SU-DHL-6 (cell line): ENCODE data around the gene RAB36.

Source experiments
- H2AFZ ChIP-seq: fragments of 200-600 bp; sonication (generic); 2 replicates; pipeline ENCODE4 v1.6.1; 2014; ENCODE audit warnings: low read depth, mild to moderate bottlenecking, moderate library complexity, mixed read lengths, antibody characterized with exemption, low read length; ENCODE audit not compliant: severe bottlenecking
- H3F3A ChIP-seq: fragments of 200-600 bp; shearing (Covaris generic); 2 replicates; pipeline ENCODE4 v1.6.0; 2016; ENCODE audit warnings: antibody characterized with exemption, mild to moderate bottlenecking; ENCODE audit not compliant: insufficient read depth
- H3K27ac ChIP-seq: fragments of 200-600 bp; sonication (generic); 2 replicates; pipeline ENCODE4 v1.5.1; 2016; ENCODE audit warnings: low read depth, mild to moderate bottlenecking, low read length, moderate library complexity, mixed read lengths
- H3K27me3 ChIP-seq: fragments of 200-600 bp; sonication (generic), shearing (Covaris generic); 2 replicates; pipeline ENCODE4 v1.6.0; 2014; ENCODE audit warnings: mild to moderate bottlenecking, low read length
- H3K36me3 ChIP-seq: fragments of 200-600 bp; sonication (generic); 2 replicates; pipeline ENCODE4 v1.6.1; 2014; ENCODE audit warnings: mild to moderate bottlenecking, low read length, mixed read lengths
- H3K4me2 ChIP-seq: fragments of 300-600, 200-600 bp; shearing (Covaris generic), sonication (generic); 2 replicates; pipeline ENCODE4 v1.6.0; 2014; ENCODE audit warnings: low read length, low read depth, mild to moderate bottlenecking; ENCODE audit not compliant: poor library complexity, severe bottlenecking
- H3K4me3 ChIP-seq: fragments of 200-600 bp; sonication (generic); 2 replicates; pipeline ENCODE4 v1.5.1; 2014; ENCODE audit warnings: antibody characterized with exemption, low read length, mild to moderate bottlenecking, mixed read lengths; ENCODE audit not compliant: insufficient read depth, poor library complexity, severe bottlenecking
- H3K79me2 ChIP-seq: fragments of 200-600 bp; sonication (generic); 2 replicates; pipeline ENCODE4 v1.6.1; 2014; ENCODE audit warnings: mild to moderate bottlenecking, low read length, moderate library complexity; ENCODE audit not compliant: insufficient read depth
- H3K9ac ChIP-seq: fragments of 200-600 bp; sonication (generic); 2 replicates; pipeline ENCODE4 v1.7.0; 2014; ENCODE audit warnings: mild to moderate bottlenecking, low read length
- H3K9me2 ChIP-seq: fragments of 200-600 bp; sonication (generic); replicated peaks from 2 replicates; pipeline ENCODE4 v1.6.1; 2014; ENCODE audit warnings: low read length; ENCODE audit not compliant: insufficient read depth
- H3K9me3 ChIP-seq: fragments of 200-600 bp; sonication (generic); 2 replicates; pipeline ENCODE4 v1.6.1; 2014; ENCODE audit warnings: low read length, mixed read lengths; ENCODE audit not compliant: insufficient read depth
- H4K20me1 ChIP-seq: fragments of 200-600 bp; sonication (generic); 2 replicates; pipeline ENCODE4 v1.6.1; 2014; ENCODE audit warnings: low read depth, mild to moderate bottlenecking, antibody characterized with exemption, low read length, moderate library complexity, mixed read lengths
- CTCF ChIP-seq: fragments of 200-600 bp; sonication (generic); IDR thresholded peaks from one replicate; pipeline ENCODE4 v1.5.1; 2017; ENCODE audit warnings: antibody characterized with exemption, mild to moderate bottlenecking, low read length, moderate library complexity; ENCODE audit not compliant: insufficient read depth, poor library complexity, severe bottlenecking
- EZH2phosphoT487 ChIP-seq: fragments of 200-600 bp; sonication (generic), shearing (Covaris generic); conservative IDR thresholded peaks from 2 replicates; pipeline ENCODE4 v1.6.1; 2018; ENCODE audit warnings: mild to moderate bottlenecking, antibody characterized with exemption, low read length, moderate library complexity, mixed read lengths

RAB36 gene

GRCh38 chr22:23166042-23166831 is 21.0 kb downstream of the RAB36 start:
- Histone ChIP-seq H3K79me2 (no peaks in the 10 kb centered on the region), H3K9me2 (no peaks in the 10 kb centered on the region), H3K27me3 (no peaks in the 10 kb centered on the region; the same call in 1 of the 2 replicates), H3K36me3 (no peaks in the 10 kb centered on the region), H3K4me3 (no peak overlapping the region), H3K9me3 (no peaks in the 10 kb centered on the region), H3F3A (no peaks in the 10 kb centered on the region), H4K20me1 (no peaks in the 10 kb centered on the region), H3K27ac (no peak overlapping the region), H3K4me2 (no peak overlapping the region), H3K9ac (no peak overlapping the region), H2AFZ (no peak overlapping the region)
- TF ChIP-seq CTCF (no peak), EZH2phosphoT487 (no peak)

- Histone ChIP-seq H3K9ac (no peak overlapping the region), H3K27me3 (no peaks in the 10 kb centered on the region; the same call in 1 of the 2 replicates), H3K79me2 (no peaks in the 10 kb centered on the region), H3K4me3 (no peak overlapping the region), H3F3A (no peaks in the 10 kb centered on the region), H3K9me2 (no peaks in the 10 kb centered on the region), H3K27ac (no peak overlapping the region), H3K9me3 (no peaks in the 10 kb centered on the region), H4K20me1 (no peaks in the 10 kb centered on the region), H2AFZ (no peak overlapping the region), H3K4me2 (no peak overlapping the region), H3K36me3 (no peaks in the 10 kb centered on the region)
- TF ChIP-seq CTCF: no peak
- TF ChIP-seq EZH2phosphoT487: no peak
Observed at GRCh38 chr22:23166841-23167616, 21.8 kb downstream of the RAB36 start.

DNA sequence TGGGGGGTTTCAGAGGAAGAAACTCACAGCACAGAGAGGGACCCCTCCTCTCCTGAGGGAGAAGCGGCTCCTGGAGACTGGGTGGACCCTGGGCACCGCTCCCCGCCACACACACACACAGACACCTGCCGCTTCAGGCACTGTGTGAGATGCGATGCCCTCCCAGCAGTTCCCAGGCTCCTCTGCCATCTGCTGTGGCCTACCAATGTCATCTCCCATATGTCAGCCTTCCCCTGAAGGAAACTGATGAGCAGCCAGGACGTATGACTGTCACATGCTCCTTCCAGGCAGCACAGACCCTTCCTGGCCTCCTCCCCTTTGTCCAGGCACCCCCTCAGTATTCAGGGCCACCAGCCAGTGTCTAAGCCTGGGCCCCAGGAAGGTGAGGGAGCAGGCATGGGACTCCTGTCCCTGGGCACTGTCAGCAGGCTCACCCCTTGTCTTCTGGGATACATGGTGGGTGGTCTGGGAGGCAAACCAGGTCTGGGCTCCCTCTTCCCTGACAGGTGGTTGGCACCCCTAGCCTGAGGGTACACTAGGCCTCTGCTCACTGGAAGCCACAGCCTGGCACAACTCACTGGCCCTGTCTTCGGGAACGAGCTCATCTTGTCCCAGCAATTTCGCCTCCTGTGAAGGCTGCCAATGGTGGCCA is 23.2 kb downstream of the RAB36 start:
- Histone ChIP-seq H3K36me3 (no peaks in the 10 kb centered on the region), H3K4me2 (no peak overlapping the region), H3K27me3 (no peaks in the 10 kb centered on the region; the same call in 1 of the 2 replicates), H3K4me3 (no peak overlapping the region), H3K79me2 (no peaks in the 10 kb centered on the region), H4K20me1 (no peaks in the 10 kb centered on the region), H3K9me2 (no peaks in the 10 kb centered on the region), H3K9ac (no peak overlapping the region), H3K27ac (no peak overlapping the region), H3K9me3 (no peaks in the 10 kb centered on the region), H2AFZ (no peak overlapping the region), H3F3A (no peaks in the 10 kb centered on the region)
- TF ChIP-seq EZH2phosphoT487 (no peak), CTCF (no peak)
